ENCODE results near the gene RXFP4.

GRCh38 chr1:155946633-155947219, 5.3 kb downstream of the RXFP4 start:
- TF ChIP-seq POLR2AphosphoS2 (conservative IDR thresholded peaks at IDR 0.05; ENCODE audit: low read length): no peak
- TF ChIP-seq, protein P1, sequence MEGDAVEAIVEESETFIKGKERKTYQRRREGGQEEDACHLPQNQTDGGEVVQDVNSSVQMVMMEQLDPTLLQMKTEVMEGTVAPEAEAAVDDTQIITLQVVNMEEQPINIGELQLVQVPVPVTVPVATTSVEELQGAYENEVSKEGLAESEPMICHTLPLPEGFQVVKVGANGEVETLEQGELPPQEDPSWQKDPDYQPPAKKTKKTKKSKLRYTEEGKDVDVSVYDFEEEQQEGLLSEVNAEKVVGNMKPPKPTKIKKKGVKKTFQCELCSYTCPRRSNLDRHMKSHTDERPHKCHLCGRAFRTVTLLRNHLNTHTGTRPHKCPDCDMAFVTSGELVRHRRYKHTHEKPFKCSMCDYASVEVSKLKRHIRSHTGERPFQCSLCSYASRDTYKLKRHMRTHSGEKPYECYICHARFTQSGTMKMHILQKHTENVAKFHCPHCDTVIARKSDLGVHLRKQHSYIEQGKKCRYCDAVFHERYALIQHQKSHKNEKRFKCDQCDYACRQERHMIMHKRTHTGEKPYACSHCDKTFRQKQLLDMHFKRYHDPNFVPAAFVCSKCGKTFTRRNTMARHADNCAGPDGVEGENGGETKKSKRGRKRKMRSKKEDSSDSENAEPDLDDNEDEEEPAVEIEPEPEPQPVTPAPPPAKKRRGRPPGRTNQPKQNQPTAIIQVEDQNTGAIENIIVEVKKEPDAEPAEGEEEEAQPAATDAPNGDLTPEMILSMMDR (IDR thresholded peaks at IDR 0.05): no peak
- no peak for TF ChIP-seq BCL3 (IDR thresholded peaks at IDR 0.05)
- no peak for TF ChIP-seq POLR2A (IDR thresholded peaks at IDR 0.05; ENCODE audit: low read length)
- no peak for TF ChIP-seq MAZ (IDR thresholded peaks at IDR 0.05; ENCODE audit: borderline replicate concordance, low read depth, low read length)
- no peak for TF ChIP-seq ESRRA (IDR thresholded peaks at IDR 0.05; ENCODE audit: borderline replicate concordance, low read length)
- no peak for TF ChIP-seq EP300 (IDR thresholded peaks at IDR 0.05)
- no peak for TF ChIP-seq KDM5A (IDR thresholded peaks at IDR 0.05)
